ENCODE data around the gene SLC22A17.

The SLC22A17 gene

DNA sequence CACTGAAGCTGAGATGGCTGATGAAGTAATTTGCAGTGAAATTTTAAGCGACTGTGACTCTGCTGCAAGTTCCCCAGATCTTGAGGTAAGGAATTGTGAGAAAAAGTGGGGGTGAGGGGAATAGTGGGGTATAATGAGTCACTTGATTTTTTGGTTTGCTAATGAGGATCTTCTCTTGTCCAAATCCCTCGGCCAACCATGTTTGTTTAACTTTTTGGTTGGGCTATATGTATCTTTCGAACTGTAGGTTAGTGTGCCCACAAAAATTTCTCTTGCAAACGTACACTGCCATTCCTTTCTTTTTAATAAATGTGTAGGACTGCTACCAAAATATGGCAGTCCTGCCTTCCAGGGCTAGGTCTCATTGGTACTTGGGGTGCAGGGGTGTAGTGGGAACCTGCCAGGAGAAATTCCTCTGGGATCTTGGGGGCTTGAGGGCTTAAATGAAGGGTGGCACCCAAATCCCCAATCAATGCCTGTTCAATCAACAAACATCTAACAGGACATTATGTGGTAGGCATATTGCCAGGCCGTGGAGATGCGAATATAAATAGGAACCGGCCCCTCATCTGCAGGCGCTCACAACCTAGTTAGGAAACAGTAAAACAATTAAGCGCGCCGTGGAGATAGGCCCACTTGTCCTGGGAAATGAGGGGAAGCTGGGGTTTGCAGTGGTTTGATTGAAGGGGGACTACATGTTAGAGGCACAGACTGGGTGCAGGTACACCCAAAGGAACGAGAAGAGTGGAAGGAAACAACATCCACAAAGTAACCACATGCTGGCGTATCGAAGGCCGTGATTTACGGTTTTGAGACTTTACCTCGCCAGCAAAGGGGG is 32.7 kb downstream of the SLC22A17 start:
- CTCF ChIA-PET: interaction anchor here (0.9 to 8.0 kb wide), 11 partner anchors 8 to 251 kb away, joined by 3 to 136 read pairs (median 4); partner anchors contain the start of genes BCL2L2, HOMEZ, NGDN and PPP1R3E
- TF ChIP-seq, protein P1, sequence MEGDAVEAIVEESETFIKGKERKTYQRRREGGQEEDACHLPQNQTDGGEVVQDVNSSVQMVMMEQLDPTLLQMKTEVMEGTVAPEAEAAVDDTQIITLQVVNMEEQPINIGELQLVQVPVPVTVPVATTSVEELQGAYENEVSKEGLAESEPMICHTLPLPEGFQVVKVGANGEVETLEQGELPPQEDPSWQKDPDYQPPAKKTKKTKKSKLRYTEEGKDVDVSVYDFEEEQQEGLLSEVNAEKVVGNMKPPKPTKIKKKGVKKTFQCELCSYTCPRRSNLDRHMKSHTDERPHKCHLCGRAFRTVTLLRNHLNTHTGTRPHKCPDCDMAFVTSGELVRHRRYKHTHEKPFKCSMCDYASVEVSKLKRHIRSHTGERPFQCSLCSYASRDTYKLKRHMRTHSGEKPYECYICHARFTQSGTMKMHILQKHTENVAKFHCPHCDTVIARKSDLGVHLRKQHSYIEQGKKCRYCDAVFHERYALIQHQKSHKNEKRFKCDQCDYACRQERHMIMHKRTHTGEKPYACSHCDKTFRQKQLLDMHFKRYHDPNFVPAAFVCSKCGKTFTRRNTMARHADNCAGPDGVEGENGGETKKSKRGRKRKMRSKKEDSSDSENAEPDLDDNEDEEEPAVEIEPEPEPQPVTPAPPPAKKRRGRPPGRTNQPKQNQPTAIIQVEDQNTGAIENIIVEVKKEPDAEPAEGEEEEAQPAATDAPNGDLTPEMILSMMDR (IDR thresholded peaks at IDR 0.05; ENCODE audit: control extremely low read depth, extremely low read depth, low read depth, missing control alignments): no peak
- POLR2A ChIA-PET: interaction anchor here (0.8 to 2.5 kb wide), 5 partner anchors 9 to 225 kb away, joined by 3 to 26 read pairs (median 4); partner anchors contain the start of genes ACIN1, BCL2L2, C14orf119 and HOMEZ
- no peak for DNase-seq (ENCODE audit: extremely low spot score)

DNA sequence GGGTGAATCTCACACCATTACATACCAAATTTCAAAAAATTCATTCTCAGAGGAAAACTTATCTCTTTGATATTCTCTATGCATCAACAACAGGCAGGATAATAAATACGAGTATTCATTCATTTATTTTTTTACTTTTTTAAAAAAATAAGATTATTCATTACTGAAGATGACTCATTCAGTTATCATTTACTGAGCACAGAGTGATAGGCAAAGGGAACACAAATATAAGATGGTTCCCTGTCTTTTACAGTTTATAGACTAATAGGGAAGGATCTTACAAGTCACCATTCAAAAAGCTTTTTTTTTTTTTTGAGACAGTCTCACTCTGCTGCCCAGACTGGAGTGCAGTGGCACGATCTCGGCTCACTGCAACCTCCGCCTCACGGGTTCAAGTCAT is 36.4 kb downstream of the SLC22A17 start:
- TF ChIP-seq, protein P1 (IDR thresholded peaks at IDR 0.05; ENCODE audit: control extremely low read depth, extremely low read depth, low read depth, missing control alignments): no peak
- ChIA-PET CTCF (interaction anchor here (1.5 to 8.0 kb wide), 2 partner anchors 15 to 63 kb away, joined by 3 to 136 read pairs; partner anchors contain the start of genes BCL2L2 and PPP1R3E), POLR2A (no interaction called here)
- DNase-seq (ENCODE audit: extremely low spot score): no peak

DNA sequence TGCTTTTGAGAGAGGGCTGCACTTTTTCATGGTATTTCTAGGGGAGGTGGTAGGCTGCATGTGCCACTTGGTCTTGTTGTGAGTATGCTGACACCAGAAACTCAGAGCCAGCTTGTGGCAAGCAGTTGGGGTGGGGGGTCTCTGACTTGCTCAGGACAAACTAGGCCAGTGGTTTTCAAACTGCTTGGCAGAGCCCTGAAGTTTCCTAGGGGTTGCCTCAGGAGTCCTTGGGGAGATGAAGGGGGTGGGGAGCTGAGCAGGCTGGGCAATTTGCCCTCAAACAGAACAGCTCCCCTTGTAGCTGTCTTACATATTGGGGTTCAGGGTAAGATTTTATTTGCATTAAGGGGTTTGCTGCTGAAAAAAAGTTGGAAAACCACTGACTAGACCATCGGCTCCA is 42.1 kb downstream of the SLC22A17 start:
- DNase-seq (ENCODE audit: extremely low spot score): no peak
- POLR2A ChIA-PET: interaction anchor here (0.8 kb wide), 1 partner anchor 10 kb away, joined by 3 read pairs; no protein-coding TSS in a partner anchor
- TF ChIP-seq, protein P1 (IDR thresholded peaks at IDR 0.05; ENCODE audit: control extremely low read depth, extremely low read depth, low read depth, missing control alignments): no peak
- CTCF ChIA-PET: interaction anchor here (0.7 to 4.8 kb wide), 8 partner anchors 8 to 190 kb away, joined by 3 to 20 read pairs (median 6); partner anchors contain the start of gene PPP1R3E

DNA sequence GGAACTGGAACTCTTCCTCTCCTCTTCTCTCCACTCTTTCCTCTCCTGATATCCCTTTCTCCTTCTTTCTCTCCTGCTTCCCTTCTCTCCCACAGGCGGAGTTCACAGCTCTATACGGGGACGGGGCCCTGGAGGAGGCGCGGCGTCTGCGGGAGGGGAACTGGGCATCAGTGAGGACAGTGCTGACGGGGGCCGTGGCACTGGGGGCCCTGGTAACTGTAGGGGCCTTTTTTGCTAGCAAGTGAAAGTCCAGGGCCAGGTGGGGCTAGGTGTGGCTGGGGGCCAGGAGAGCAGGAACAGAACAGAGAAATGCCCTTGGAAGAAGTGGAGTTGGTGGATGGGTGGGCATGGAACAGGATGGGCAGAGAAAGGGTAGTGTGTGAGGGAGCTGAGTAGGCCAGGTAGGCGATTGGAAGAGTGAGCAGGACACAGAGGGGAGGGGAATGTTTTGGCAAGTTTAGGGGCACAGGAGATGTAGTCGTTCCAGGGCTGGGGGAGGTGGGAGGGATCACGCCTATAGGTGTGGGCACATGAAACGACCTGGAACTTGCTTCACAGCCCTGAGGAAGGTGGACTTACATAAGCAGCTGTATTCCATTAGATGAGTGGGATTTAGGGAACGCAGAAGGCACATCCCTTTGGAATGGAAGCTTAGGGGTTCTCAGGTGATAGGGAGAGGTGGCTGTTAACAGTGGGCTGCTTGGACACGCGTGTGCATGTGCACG is 43.8 kb downstream of the SLC22A17 start:
- no peak for DNase-seq (ENCODE audit: extremely low spot score)
- CTCF ChIA-PET: interaction anchor here (4.8 to 16.2 kb wide), 2 partner anchors 11 to 14 kb away, joined by 20 to 136 read pairs; partner anchors contain the start of gene PABPN1
- POLR2A ChIA-PET: no interaction called here
- TF ChIP-seq, protein P1 (IDR thresholded peaks at IDR 0.05; ENCODE audit: control extremely low read depth, extremely low read depth, low read depth, missing control alignments): no peak

DNA sequence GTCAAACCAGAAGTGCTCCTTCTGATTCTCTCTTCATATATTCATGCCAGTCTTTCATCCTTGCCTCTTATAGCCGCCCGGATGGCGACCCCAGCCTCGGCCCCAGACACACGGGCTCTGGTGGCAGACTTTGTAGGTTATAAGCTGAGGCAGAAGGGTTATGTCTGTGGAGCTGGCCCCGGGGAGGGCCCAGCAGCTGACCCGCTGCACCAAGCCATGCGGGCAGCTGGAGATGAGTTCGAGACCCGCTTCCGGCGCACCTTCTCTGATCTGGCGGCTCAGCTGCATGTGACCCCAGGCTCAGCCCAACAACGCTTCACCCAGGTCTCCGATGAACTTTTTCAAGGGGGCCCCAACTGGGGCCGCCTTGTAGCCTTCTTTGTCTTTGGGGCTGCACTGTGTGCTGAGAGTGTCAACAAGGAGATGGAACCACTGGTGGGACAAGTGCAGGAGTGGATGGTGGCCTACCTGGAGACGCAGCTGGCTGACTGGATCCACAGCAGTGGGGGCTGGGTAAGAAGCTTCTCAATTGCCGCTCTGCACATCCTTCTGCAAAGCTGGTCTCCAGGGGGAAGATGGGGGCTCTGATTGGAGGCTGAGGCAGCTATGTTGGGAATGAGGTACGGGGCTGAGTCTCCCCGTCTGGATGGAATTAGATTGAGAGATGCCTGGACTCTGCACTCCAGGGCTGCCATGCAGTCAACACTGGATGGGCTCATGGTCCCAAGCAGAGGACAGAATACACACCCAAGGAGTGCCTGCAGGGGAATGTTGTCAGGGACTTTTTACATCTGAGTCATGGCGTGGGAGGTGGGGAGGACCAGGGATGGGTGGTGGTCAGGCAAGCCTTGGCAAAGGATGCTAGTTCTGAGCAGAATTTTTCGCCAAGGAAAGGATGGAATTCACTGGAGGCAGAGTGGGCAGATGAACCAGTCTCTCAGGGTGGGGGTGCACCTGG is 44.7 kb downstream of the SLC22A17 start:
- DNase-seq (ENCODE audit: extremely low spot score): no peak
- TF ChIP-seq, protein P1 (IDR thresholded peaks at IDR 0.05; ENCODE audit: control extremely low read depth, extremely low read depth, low read depth, missing control alignments): no peak
- POLR2A ChIA-PET: interaction anchor here (0.7 kb wide), 1 partner anchor 21 kb away, joined by 3 read pairs; no protein-coding TSS in a partner anchor
- CTCF ChIA-PET: interaction anchor here (0.7 to 16.2 kb wide), 4 partner anchors 12 to 22 kb away, joined by 3 to 136 read pairs (median 14); partner anchors contain the start of genes HOMEZ and PABPN1
